Measurements from ENCODE around the gene SLBP. TPM values are rescaled to one million over a fixed set of nuclear protein-coding genes. Genes with fewer than 3 reads are reported as not detected.

SLBP gene
- total RNA-seq, 1 donor from 2014 or later: 45.8 TPM

DNA sequence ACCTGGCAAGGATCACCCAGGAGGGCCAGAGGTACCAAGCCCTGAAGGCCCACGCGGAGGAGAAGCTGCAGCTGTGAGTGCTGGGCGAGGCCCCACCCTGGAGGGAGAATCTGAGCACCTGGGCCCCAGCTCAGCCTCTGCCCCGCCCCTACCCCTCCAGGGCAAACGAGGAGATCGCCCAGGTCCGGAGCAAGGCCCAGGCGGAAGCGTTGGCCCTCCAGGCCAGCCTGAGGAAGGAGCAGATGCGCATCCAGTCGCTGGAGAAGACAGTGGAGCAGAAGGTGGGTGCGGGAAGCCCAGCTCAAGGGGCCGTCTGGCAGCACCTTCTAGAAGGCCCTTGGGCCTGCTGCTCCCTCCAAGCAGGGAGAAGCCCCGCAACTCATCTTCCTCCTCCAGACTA is 32.4 kb upstream of the SLBP start:
- H3K4me1 Mint-ChIP-seq: no peaks in the 10 kb centered on the region
- peaks cover 24% of the 10 kb centered on the region for H3K36me3 Mint-ChIP-seq
- H3K27me3 Mint-ChIP-seq (ENCODE audit: low read depth): peaks cover 2% of the 10 kb centered on the region

DNA sequence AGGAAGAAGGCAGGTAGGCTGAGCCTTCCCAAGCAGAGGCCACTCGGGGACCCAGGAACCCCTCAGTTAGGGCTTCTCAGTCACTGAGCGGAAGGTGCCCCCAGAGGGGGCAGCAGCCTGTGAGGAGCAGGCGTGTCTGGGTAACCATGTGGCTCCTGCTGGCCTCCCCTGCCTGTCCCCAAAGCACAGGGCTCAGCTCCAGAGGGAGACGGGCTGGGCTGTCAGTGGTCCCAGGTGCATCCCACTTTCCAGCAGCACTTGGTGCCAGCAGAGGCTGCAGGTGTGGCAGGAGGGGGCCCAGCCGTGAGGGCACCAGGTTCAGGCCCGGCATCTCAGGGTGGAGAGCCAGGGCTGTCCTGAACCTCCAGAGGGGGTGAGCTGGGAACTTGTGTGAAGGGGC is 31.9 kb upstream of the SLBP start:
- DNase-seq (ENCODE audit: low spot score in 2 of 2, unreplicated experiment in 2 of 2): no peak
- H3K27me3 Mint-ChIP-seq (ENCODE audit: low read depth): peaks cover 2% of the 10 kb centered on the region
- H3K4me3 Mint-ChIP-seq: no peak overlapping the region
- H3K4me1 Mint-ChIP-seq: no peaks in the 10 kb centered on the region
- peaks cover 27% of the 10 kb centered on the region for H3K36me3 Mint-ChIP-seq
- TF ChIP-seq, protein P1, sequence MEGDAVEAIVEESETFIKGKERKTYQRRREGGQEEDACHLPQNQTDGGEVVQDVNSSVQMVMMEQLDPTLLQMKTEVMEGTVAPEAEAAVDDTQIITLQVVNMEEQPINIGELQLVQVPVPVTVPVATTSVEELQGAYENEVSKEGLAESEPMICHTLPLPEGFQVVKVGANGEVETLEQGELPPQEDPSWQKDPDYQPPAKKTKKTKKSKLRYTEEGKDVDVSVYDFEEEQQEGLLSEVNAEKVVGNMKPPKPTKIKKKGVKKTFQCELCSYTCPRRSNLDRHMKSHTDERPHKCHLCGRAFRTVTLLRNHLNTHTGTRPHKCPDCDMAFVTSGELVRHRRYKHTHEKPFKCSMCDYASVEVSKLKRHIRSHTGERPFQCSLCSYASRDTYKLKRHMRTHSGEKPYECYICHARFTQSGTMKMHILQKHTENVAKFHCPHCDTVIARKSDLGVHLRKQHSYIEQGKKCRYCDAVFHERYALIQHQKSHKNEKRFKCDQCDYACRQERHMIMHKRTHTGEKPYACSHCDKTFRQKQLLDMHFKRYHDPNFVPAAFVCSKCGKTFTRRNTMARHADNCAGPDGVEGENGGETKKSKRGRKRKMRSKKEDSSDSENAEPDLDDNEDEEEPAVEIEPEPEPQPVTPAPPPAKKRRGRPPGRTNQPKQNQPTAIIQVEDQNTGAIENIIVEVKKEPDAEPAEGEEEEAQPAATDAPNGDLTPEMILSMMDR (IDR thresholded peaks at IDR 0.05; ENCODE audit: unreplicated experiment): no peak
- H3K27ac Mint-ChIP-seq: no peak overlapping the region
- H3K9me3 Mint-ChIP-seq: no peaks in the 10 kb centered on the region

More for the DNA sequence above, 32.4 kb upstream of the SLBP start:
- no peak for DNase-seq (ENCODE audit: low spot score in 2 of 2, unreplicated experiment in 2 of 2)
- Mint-ChIP-seq H3K27ac (no peak overlapping the region), H3K9me3 (no peaks in the 10 kb centered on the region), H3K4me3 (no peak overlapping the region)
- TF ChIP-seq, protein P1 (IDR thresholded peaks at IDR 0.05; ENCODE audit: unreplicated experiment): no peak

DNA sequence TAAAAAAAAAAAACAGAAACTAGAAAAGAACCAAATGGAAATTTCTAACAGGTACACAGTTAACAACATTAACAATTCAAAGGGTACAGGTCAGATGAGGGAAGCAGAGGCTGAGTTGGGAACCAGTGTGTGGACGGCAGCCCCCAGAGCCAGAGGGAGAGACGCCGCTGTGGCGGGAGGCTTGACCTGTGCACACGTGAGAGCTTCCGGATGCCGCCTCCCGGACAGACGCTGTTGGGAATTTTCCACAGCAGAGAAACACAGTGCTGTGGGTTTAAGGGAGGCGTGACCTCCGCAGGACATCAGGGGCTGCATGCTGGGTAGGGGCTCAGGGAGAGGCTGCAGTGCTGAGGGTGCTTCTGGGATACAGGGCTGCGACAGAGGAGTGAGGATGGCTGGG is 31.4 kb upstream of the SLBP start:
- Mint-ChIP-seq H3K27ac (no peak overlapping the region), H3K36me3 (peaks cover 31% of the 10 kb centered on the region), H3K27me3 (ENCODE audit: low read depth) (peaks cover 2% of the 10 kb centered on the region), H3K9me3 (peaks cover 4% of the 10 kb centered on the region), H3K4me3 (no peak overlapping the region), H3K4me1 (no peaks in the 10 kb centered on the region)
- DNase-seq (ENCODE audit: low spot score in 2 of 2, unreplicated experiment in 2 of 2): no peak
- TF ChIP-seq, protein P1 (IDR thresholded peaks at IDR 0.05; ENCODE audit: unreplicated experiment): no peak

DNA sequence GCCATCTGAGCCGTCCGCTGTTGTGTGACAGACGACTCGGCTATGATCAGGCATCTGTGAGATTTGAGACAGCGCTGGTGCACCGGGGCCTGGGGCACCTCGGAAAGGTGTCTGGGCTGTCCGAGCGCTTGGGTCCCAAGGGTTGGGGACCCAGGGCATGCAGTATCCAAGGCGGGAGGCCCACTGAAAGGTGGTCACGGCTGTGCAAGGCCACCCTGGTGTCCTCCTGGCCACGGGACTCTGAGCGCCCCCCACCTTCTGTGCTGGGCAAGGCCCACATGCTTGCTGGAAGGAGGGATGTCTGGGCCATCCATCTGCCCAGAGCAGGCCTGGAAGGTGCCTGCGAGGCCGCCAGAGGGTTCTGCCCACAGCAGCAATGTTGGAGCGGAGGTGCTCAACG is 29.1 kb upstream of the SLBP start:
- H3K4me1 Mint-ChIP-seq: no peaks in the 10 kb centered on the region
- no peaks in the 10 kb centered on the region for H3K27me3 Mint-ChIP-seq (ENCODE audit: low read depth)
- H3K36me3 Mint-ChIP-seq: peaks cover 52% of the 10 kb centered on the region
- TF ChIP-seq, protein P1 (IDR thresholded peaks at IDR 0.05; ENCODE audit: unreplicated experiment): no peak
- peaks cover 6% of the 10 kb centered on the region for H3K9me3 Mint-ChIP-seq
- H3K4me3 Mint-ChIP-seq: no peak overlapping the region
- no peak for DNase-seq (ENCODE audit: low spot score in 2 of 2, unreplicated experiment in 2 of 2)
- no peak overlapping the region for H3K27ac Mint-ChIP-seq

DNA sequence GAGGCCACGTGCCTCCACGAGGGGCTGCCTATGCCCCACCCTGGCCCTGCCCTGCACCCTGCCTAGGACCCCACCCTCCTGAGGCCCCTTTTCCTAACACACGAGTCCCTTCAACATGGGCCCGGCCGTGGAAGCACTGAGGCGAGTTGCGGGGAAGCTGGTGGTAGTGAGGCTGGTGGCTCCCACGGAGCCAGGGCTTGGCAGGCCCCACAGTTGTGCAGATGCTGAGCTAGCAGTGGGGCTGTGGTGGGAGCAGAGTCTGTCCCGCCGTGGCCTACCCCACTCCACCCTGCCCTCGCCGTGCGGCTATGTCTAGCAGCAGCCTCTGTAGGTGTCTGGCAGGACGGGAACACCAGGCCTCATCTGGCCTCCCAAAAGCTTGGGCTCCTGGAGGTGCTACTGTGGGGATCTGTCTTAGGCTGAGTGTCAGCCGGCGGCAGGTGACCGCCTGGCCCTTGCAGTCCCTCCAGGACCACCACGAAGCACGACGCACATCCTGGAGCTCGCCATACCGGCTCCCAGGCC is 28.0 kb upstream of the SLBP start:
- H3K4me1 Mint-ChIP-seq: no peaks in the 10 kb centered on the region
- H3K27me3 Mint-ChIP-seq (ENCODE audit: low read depth): no peaks in the 10 kb centered on the region
- peaks cover 58% of the 10 kb centered on the region for H3K36me3 Mint-ChIP-seq
- TF ChIP-seq, protein P1 (IDR thresholded peaks at IDR 0.05; ENCODE audit: unreplicated experiment): no peak
- no peak overlapping the region for H3K27ac Mint-ChIP-seq
- peaks cover 6% of the 10 kb centered on the region for H3K9me3 Mint-ChIP-seq
- no peak overlapping the region for H3K4me3 Mint-ChIP-seq
- no peak for DNase-seq (ENCODE audit: low spot score in 2 of 2, unreplicated experiment in 2 of 2)

DNA sequence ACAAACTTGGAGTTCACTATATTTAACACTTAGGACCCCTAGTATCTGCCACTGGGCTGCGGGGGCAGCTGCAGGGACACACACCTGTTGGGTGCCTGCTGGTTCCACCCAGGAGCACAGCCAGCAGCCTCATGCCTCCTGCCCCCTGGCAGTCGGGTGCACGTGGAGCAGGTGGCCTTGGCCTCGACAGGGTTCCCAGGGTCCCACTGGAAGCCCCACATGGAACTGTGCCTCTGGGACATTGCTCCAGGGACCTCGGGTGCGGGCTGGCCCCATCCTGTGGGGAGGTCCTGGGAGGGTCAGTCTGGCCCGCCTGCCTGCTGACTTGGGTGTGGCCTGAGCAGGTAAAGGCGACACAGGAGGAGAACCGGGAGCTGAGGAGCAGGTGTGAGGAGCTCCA is 27.2 kb upstream of the SLBP start:
- peaks cover 6% of the 10 kb centered on the region for H3K9me3 Mint-ChIP-seq
- TF ChIP-seq, protein P1 (IDR thresholded peaks at IDR 0.05; ENCODE audit: unreplicated experiment): no peak
- H3K36me3 Mint-ChIP-seq: peaks cover 56% of the 10 kb centered on the region
- H3K27me3 Mint-ChIP-seq (ENCODE audit: low read depth): no peaks in the 10 kb centered on the region
- no peak for DNase-seq (ENCODE audit: low spot score in 2 of 2, unreplicated experiment in 2 of 2)
- H3K4me1 Mint-ChIP-seq: no peaks in the 10 kb centered on the region
- no peak overlapping the region for H3K4me3 Mint-ChIP-seq
- H3K27ac Mint-ChIP-seq: no peak overlapping the region
